ENCODE data around the gene PLXNA1.
A peak's percentile ranks its signal among the peaks of the same experiment; 100 is the strongest.

PLXNA1 gene

GRCh38 chr3:126982471-126983175 lies at the start of gene PLXNA1:
TSS of gene PLXNA1 (plus strand) at chr3:126983115. CDS start at chr3:126988594, 5,479 bp downstream.
- no peak for DNase-seq

- peak; percentile 12 for DNase-seq
These were observed 48.8 kb upstream of the PLXNA1 start for GRCh38 chr3:126934031-126934531.

- DNase-seq = no peak
These were observed 47.9 kb upstream of the PLXNA1 start for GRCh38 chr3:126934991-126935390.

GRCh38 chr3:126935756-126936509 lies 47.0 kb upstream of the PLXNA1 start:
- DNase-seq = no peak

- no peak for DNase-seq
These were observed 46.0 kb upstream of the PLXNA1 start for GRCh38 chr3:126936853-126937425.

- no peak for DNase-seq
These were observed 45.4 kb upstream of the PLXNA1 start for GRCh38 chr3:126937533-126937932.

GRCh38 chr3:126937973-126938372 lies 44.9 kb upstream of the PLXNA1 start:
- DNase-seq = no peak

GRCh38 chr3:126938520-126939337 lies 44.2 kb upstream of the PLXNA1 start:
- DNase-seq = no peak

GRCh38 chr3:126939338-126939718 lies 43.6 kb upstream of the PLXNA1 start:
- no peak for DNase-seq

GRCh38 chr3:126939733-126940132 lies 43.2 kb upstream of the PLXNA1 start:
- no peak for DNase-seq

GRCh38 chr3:126941721-126942270 lies 41.1 kb upstream of the PLXNA1 start:
- no peak for DNase-seq

GRCh38 chr3:126944089-126944965 lies 38.6 kb upstream of the PLXNA1 start:
- DNase-seq = no peak

- DNase-seq = no peak
These were observed 37.7 kb upstream of the PLXNA1 start for GRCh38 chr3:126945171-126945721.

- DNase-seq = no peak
These were observed 37.0 kb upstream of the PLXNA1 start for GRCh38 chr3:126945891-126946290.

- DNase-seq = no peak
These were observed 36.5 kb upstream of the PLXNA1 start for GRCh38 chr3:126946405-126946804.

- DNase-seq = no peak
These were observed 35.5 kb upstream of the PLXNA1 start for GRCh38 chr3:126947429-126947828.

- no peak for DNase-seq
These were observed 33.9 kb upstream of the PLXNA1 start for GRCh38 chr3:126948980-126949535.

- DNase-seq = no peak
These were observed 31.4 kb upstream of the PLXNA1 start for GRCh38 chr3:126951561-126951960.

GRCh38 chr3:126952261-126952982 lies 30.5 kb upstream of the PLXNA1 start:
- no peak for DNase-seq

GRCh38 chr3:126952983-126953660 lies 29.8 kb upstream of the PLXNA1 start:
- no peak for DNase-seq
